Endothelial cell of hepatic sinusoid (primary cell): ENCODE data around the gene RNF11.

ENCODE experiments used
- in situ Hi-C: cut with HindIII; loops from 2 replicates; pipeline ENCODE4 v1.10.0; 2017; ENCODE audit warnings: low sequenced_read_pairs

Gene RNF11

DNA sequence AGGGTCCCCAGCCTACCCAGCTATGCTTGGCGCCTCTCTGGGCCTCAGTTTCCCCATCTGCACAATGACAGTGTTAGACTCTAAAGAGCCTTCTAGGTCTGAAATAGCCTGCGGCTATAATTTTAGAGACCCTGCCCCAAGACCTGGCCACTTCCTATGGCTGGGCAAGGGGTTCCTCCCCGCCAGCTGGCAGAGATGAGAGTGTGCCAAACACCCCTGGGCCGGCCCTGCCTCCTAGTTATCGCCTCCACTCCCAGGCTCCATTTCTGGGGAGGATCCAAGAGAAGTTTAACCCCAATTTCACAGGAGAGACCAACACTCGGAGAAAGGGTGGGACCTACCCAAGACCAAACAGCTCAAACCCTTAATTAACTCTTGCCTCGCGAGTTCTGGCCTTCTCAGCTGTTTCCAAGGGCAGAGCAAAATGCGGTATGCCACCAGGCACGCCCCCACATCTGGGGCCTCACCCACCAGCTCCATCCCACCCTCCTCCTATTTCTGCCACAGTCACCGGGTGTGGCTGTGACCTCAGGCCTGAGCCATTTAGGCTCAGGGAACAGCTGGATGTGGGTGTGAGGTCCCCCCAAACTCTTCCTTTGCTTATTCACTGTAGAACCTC lies 58.6 kb downstream of the RNF11 start:
- in situ Hi-C loops = no loop called here

DNA sequence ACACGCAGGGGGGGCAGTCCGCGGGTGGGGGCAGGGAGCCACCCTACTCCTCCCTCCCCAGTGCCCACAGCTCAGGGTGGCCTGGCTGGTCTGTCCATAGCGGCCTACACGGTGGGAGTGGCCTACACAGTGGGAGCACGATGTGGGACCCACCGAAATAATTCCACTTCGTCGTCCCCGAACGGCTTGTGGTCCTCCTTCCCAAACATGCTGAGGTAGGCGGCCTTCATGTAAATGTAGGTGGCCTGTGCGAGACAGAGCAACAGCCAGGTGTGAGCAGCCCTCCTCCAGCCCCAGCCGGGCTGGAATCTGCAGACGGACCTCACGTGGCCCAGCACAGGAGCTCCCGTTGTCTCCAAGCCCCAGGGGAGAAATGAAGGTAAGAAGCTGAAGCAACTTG lies 59.9 kb downstream of the RNF11 start:
- in situ Hi-C loops = no loop called here

DNA sequence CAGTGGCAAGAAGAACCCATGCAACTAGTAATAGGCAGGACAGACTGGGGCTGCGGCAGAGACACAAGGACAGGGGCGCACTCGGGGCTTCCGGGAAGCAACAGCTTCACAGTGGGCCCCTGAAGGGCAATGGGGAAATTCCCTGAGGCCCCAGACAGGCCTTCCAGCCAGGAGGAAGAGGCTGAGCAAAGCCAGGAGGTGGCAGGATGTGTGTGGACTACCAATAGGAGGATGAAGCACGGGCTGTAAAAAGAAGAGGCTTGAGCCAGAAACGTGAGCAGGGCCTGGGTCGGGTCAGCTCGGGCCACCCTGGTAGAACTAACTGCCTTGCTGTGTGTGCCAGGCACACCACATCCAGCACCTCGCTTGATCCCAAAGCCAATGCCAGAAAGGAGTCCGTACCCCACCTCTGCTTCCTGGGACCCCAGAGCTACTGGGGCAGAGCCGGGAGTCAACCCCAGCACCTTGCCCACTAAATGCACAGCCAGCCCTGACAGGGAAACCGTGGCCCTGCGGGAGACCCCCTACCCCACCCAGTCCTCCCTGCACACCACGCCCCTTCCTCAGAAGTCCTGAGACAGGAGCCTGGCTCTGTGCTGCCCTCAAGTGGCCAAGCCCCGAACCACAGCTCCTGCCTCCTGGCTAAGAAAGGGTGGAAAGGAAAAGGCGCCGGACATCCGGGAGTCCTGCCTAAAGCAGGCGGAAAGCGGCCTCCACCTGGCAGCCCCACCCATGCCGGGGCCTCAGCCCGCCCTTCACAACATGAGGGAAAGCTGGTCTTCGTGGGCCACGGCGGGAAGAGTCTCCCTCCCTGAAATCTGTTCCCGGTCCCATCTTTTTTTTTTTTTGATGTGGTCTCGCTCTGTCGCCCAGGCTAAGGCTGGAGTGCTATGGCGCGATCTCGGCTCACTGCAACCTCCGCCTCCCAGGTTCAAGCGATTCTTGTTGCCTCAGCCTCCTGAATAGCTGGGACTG lies 60.6 kb downstream of the RNF11 start:
- in situ Hi-C loops = no loop called here

DNA sequence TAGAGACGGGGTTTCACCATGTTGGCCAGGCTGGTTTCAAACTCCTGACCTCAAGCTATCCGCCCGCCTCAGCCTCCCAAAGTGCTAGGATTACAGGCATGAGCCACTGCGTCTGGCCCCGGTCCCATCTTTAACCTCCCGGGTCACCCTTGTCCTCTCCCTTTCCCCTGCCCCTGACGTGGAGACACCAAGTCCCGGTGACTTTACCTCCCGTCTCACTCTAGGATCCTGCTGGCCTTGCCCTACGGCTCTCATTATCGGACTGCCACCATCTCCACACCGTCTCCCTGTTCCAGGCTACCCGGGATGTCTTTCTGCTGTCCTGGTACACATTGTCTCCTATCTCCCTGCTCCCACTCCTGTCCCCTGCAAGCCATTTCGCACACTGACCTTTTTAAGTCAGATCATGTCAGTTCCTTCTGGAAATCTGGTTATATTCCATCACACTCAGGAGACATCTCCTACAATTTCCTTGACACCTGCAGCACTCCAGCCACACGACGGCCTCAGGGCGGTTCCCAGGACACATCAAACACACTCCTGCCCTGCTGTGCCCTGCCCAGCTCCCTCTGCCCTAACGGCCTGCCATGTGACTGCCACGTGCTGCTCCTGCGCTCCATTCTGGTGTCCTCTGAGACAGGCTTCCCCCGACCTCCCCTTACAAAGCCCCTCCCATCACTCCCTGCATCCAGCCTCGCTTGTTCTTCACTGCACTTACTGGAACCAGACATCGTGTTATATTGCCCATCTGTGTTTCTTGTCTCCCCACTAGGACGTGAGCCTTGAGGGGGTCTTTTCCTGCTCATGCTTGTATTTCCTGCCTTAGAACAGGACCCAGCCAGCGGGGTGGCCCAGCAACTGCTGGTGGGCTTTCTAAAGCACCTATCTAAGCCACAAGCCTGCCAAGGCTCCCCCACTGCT lies 61.6 kb downstream of the RNF11 start:
- in situ Hi-C loops = no loop called here

DNA sequence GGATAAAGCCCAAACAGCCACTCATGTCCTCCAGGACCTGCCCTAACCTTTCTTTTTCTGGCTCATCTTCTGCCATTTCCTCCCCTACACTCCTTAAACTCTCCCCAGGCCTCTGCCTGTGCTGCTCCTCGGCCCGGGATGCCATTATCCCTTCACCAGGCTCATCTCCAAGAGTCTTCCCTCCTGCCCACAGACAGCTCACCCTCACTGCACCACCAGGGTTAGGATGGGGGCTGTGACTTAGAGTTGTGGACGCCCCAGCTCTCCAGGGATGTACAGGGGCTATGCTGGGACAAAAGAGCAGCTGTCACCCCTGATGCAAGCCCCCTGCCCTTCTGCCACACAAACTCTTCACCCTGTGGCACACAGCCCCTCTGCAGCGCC lies 62.2 kb downstream of the RNF11 start:
- in situ Hi-C loops = no loop called here

DNA sequence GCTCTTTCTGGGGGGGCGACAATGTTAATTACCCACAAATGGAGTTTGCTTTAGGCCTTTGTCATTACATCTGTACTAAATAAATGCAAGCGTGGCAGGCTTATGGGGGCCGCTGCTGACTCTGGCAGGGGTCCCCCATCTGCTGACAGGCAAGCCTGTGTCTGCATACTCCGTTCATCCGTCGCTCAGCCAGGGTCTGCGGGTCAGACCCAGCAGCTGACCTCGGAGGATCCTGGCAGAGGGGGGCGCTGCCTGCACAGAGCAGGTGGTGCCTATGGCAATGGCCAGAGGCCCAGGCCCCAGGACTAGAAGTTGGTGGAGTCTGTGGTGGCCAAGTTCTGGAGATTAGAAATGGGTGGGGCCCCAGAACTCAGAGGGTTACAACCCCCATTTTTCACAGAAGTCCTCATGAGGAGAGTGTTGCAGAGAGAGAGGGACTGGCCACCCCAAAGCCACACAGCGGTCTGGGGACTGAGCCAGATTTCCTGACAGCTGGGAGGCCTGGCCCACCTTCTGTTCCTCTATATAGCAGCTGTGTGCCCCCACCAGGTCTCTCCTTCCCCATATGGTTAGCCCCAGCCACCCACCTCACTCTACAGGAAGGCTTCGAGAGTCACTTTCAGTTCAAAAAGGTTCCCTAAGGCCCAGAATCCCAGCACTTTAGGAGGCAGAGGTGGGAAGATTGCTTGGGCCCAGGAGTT lies 63.3 kb downstream of the RNF11 start:
- in situ Hi-C loops = no loop called here

DNA sequence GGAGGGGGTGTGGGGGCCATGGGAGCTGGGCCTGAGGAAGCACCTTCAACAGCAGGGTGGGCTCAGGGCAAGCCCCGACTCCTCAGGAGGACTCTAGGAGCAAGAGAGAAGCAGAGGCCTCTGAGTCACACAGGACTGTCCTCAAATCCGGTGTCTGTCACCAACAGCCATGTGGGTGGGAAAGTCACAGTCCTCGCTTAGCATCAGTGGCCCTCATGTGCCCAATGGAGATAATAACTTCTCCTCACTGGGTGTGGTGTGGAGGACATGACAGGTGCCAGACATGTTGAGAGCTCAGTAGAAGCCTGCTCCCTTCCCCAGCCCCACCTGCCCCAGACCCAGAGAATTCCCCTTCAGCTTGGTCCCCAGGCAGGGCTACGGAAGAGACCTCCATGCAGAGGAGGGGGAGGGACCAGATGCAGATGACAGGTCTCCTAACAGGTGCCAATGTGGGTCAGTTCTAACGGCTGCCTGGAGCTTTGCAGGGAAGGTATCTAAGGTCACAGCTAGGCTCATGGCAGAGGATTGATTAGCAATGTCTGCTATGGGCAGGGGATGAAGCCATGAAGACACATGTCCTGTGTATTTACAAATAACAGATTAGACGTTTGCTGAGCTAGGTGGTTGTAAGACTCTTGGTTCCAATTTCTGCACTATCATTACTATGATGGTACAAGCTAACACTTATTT lies 64.1 kb downstream of the RNF11 start:
- in situ Hi-C loops = no loop called here

DNA sequence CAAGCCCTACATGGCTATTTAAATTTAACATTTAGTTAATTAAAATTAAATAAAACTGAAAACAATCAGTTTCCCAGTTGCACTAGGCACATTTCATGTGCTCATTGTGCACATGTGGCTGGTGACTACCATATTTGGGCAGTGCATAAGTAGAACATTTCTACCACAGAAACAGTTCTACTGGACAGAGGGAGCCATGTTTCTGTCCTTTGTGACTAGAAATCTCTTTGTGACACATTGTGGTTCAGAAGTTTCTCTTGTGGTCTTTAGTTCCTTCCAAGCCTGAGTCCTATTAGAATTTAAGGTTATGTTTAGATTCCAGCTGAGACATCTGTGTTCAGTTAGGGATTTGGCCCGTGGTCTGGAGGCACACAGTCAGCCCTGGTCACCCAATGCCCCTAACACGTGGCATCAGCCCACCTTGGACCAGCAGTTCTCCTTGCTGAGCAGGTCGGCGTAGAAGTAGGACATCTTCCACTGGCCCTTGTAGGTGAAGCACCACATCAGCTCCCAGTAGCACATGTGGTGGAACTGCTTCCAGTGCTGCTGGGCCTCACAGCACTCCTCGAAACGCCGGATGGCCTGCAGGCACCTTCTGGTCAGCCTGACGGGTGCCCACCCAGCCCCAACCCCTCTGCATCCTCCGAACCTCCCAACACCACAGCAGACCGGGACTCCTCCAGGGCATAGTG lies 65.2 kb downstream of the RNF11 start:
- in situ Hi-C loops = no loop called here

DNA sequence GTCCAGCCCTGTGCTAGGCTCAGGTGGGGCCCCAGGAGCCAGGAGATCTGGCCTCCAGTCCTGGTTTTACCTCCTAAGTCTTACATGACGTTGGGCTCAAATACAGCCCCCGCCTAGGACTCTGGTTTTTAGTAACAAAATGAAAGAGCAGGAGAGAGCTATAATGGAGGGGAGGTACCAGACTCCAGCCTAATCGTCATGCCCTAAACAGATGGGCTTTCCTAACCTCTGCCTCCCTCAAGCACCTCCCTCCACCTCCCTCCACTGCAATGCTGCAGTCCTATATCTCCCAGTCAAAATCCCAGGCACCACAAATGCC lies 65.7 kb downstream of the RNF11 start:
- in situ Hi-C loops = no loop called here

DNA sequence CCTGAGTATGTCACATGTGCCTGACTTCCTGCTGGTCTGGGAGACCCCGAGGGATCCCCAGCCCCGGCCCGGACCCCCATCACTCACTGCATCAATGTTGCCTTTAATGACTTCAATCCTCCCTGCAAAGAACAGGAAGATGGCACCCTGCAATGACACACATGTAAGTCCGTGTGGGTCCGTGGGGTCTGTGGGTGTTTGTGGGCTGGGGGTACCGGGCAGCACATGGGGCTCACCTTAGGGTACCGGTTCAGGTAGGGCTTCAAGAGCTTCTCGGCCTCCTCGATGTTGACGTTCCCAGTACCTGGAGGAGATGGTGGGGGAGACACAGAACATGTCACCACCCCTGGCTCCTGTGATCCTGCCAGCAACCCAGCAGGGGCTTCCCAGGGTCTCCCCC lies 66.2 kb downstream of the RNF11 start:
- in situ Hi-C loops = no loop called here

DNA sequence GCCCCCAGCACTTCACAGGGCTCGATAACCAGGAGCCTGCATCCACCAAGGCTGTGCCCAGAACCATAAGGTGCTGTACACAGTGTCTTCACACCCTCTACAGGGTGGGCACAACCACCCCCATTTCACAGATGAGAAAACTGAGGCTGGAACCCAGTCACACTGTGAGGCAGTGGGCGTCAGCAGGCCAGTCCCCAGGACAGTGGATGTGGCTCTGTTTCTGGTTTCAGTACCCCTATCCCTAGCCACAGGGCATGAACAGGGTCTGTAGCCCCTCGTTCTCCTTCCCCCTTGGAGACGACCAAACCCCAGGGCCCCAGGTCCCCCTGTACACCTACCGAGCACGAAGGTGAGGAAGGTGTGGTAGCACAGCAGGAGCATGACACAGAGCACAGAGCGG lies 66.7 kb downstream of the RNF11 start:
- in situ Hi-C loops = no loop called here

DNA sequence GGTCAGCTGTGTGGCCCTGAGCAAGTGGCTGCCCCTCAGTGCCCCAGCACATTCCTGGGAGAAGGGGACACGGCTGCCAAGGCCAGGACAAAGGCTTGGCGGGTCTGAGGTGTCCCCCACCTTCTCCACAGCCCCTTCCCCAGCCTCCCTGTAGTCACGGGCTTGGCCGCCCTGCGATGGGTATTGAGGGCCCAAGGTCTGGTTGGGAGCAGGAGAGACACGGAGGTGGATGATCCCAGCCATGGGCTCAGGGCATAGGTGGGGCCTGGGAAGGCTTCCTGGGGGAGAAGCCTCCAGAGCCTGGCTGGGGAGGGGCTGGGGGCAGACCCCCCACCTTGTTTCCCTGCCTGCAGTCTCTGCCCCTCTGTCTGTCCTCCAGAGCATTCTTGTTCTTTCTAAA lies 67.2 kb downstream of the RNF11 start:
- in situ Hi-C loops = no loop called here

DNA sequence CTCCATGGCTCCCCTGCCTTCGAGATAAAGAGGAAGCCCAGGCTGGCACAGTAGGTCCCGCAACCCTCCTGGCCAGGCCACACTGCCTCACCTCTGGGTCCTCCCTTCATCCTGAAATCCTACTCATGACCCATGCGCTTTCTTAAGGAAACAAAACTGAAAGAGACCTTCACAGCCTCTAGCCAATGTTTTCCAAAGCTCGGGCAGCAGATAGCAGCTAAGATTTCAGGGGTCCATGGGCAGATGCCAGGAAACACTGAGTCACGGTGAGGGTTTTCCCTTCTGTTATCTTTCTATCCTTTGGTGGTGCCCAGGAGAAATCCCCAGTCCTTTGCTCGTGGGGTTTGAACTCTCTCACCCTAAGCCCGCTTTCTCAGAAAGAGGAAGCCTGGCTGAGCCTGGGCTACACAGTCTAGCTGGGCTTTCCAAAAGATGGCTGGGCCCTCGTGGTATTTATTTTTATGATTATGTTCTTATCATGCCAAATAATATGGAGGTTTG lies 67.7 kb downstream of the RNF11 start:
- in situ Hi-C loops = no loop called here

DNA sequence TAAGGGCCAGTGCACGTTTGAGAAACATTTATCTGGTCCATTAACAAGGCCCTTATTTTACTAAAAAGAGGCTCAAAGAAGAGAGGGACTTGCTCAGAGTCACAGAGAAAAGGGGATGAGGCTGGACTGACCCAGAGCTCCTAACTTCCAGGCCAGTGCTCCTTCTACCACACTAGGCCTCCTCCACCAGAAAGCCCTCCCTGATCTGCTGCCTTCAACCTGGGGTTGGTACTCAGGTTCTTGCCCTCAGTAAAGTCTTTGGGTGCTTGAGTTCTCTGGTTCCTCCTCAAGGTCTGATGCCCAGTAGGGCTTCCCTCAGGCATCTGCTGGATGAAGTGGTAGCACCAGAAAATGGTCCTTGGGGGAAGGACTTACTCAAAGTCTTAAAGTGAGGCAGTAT lies 68.3 kb downstream of the RNF11 start:
- in situ Hi-C loops = no loop called here

DNA sequence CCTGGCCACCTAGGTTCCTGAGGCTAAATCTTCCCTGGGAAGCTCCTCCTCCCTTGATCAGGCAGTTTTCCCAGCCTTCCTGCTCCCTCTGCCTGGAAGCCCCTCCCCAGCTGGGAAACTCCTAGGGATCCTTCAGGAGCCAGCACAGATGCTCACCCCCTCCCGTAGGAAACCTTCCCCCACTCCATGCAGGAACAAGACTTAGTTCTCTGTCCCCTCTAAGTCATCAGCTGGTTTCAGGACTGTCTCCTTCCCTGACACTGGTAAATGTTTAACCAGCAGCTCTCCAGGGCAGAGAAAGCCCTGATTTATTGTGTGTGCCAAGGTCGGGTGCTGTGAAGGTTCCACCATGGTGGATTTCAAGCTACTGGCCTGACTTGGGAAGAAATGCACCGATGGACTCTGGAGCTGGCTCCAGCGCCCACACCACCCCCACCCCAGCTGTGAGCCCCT lies 69.3 kb downstream of the RNF11 start:
- in situ Hi-C loops = no loop called here

DNA sequence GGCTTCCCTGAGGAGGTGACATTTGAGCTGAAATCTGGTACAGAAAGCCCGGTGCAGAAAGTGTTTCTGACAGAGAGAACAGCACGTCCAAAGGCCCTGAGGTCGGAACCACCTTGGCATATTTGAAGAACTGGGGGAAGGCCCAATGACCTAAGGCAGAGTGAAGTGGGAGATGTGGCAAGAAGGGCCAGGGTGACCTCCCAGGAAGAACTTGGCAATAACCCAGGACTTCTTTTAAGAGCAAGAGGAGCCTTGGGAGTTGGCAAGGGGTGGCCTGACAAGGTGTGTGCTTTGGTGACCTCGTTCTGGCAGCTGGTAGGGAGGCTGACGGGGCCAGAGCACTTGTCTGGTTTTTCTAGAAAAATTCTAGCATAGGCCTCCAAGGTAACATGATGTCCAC lies 70.9 kb downstream of the RNF11 start:
- in situ Hi-C loops = no loop called here

DNA sequence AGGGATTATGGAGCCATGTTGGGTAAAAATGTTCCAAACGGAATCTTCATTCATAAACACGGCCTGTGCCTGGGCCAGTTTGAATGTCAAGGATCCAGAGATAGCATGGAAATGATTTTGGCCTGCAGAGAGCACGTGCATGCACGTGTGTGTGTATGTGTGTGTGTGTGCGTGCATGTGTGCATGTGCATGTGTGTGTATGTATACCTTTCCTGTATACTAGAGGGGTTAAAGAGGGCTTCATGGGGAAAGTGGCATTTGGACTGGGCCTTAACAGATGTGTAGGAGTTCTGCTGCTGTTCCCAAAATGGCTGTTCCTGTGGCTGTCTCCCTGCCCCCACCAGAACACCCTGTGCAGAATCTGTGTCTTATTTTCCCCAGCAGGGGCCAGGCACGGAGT lies 72.6 kb downstream of the RNF11 start:
- in situ Hi-C loops = no loop called here

DNA sequence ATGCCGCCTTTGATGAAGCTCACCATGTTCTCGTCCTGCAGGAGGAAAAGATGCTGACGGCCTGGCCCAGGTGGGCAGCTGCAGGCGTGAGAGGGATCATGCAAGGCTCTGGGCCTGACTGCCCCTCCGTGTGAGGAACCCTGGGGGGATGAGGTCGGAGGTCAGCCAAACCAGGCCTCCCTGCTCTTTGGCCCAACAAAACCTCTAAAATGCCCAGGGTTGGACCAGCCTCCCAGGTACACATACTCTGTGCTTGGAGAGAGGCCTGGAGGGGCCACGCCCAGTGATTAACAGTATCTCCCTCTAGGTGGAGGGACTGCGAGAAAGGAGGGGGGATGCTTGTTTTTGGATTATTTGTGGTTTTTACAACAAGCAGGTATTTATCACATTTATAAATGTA lies 73.2 kb downstream of the RNF11 start:
- in situ Hi-C loops = no loop called here

DNA sequence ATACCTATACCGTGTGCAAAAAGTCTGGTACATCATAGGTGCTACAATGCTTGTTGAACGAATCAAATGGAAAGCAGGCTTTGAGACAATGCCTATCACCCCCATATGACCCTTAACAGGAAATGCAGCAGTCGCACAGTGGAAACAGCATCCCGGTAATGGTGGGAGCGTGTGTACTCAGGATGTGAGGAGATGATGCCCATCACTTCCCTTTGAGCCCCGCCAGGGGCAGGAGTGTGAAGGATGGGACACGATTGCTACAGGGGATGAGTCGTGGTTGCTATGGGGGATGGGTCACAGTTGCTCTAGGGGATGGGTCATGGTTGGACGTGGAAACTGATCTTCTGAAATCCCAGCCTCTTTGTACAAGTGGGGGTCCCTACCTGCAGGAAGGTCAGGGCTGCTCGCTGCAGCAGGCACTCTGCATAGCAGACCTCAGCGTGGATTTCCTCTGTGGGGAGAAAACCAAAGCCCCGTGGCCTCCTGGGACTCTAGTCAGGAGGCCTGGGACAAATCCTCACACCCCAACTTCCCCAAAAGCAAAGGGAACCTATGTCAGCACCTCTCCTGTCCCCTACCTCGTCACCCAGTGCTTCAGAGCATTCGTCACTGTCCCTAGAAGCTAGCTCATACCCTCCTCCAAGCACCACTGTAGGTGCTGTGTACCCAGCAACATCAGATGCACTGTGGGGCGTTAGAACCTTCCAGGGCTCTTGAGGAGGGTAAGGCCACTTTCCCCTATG lies 75.0 kb downstream of the RNF11 start:
- in situ Hi-C loops = no loop called here
